UCSD-AML1 (cell line): ENCODE measurements around the gene FBXO2.
A peak's percentile ranks its signal among the peaks of the same experiment; 100 is the strongest.

Experiments used
- DNase-seq: peaks from one replicate; lab custom pipeline; 2025; ENCODE audit not compliant: unreplicated experiment; lab: John Stamatoyannopoulos, UW

Gene FBXO2

GRCh38 chr1:11682287-11682771 lies 28.1 kb upstream of the FBXO2 start:
- DNase-seq: no peak

GRCh38 chr1:11681071-11681771 lies 27.0 kb upstream of the FBXO2 start, which contains the start of gene MAD2L2:
TSS of gene MAD2L2 (minus strand) at chr1:11681148. CDS start at chr1:11680601, 547 bp downstream.
- peak; percentile 88 for DNase-seq

GRCh38 chr1:11680270-11681070 lies 26.2 kb upstream of the FBXO2 start:
- no peak for DNase-seq

- DNase-seq: no peak
Measured at GRCh38 chr1:11678442-11678841, 24.2 kb upstream of the FBXO2 start.

GRCh38 chr1:11676386-11677103 lies 22.3 kb upstream of the FBXO2 start:
- DNase-seq: no peak

- no peak for DNase-seq
Measured at GRCh38 chr1:11675325-11675724, 21.1 kb upstream of the FBXO2 start.

GRCh38 chr1:11674488-11674887 lies 20.3 kb upstream of the FBXO2 start:
- no peak for DNase-seq

- DNase-seq: no peak
Measured at GRCh38 chr1:11673089-11673769, 19.0 kb upstream of the FBXO2 start.

GRCh38 chr1:11671544-11672286 lies 17.5 kb upstream of the FBXO2 start:
- DNase-seq: no peak

GRCh38 chr1:11671205-11671543 lies 16.9 kb upstream of the FBXO2 start:
- DNase-seq: no peak

- DNase-seq: no peak
Measured at GRCh38 chr1:11670747-11671146, 16.5 kb upstream of the FBXO2 start.

GRCh38 chr1:11668516-11668915 lies 14.3 kb upstream of the FBXO2 start:
- no peak for DNase-seq

- DNase-seq: peak; percentile 57
Measured at GRCh38 chr1:11664336-11665065, 10.3 kb upstream of the FBXO2 start.

- no peak for DNase-seq
Measured at GRCh38 chr1:11661103-11661502, 6.9 kb upstream of the FBXO2 start.

- DNase-seq: no peak
Measured at GRCh38 chr1:11659748-11660147, 5.5 kb upstream of the FBXO2 start.

GRCh38 chr1:11658542-11658941 lies 4.3 kb upstream of the FBXO2 start:
- DNase-seq: no peak

GRCh38 chr1:11657654-11658053 lies 3.4 kb upstream of the FBXO2 start:
- DNase-seq: no peak

GRCh38 chr1:11654939-11655808 lies 945 bp upstream of the FBXO2 start:
- DNase-seq: no peak

GRCh38 chr1:11653861-11654136 lies 430 bp downstream of the FBXO2 start:
- no peak for DNase-seq
